Common myeloid progenitor, CD34-positive (primary cell): ENCODE measurements around the gene TCF20.

Experiments
- CTCF ChIA-PET: fragments of 350-600 bp; sonication (Branson Sonifier 250); formaldehyde crosslinking; loops from one replicate; lab custom pipeline; 2021; ENCODE audit warnings: antibody characterized with exemption; lab: Charles Lee
- POLR2A ChIA-PET: fragments of 350-600 bp; sonication (Branson Sonifier 250); formaldehyde crosslinking; loops from one replicate; lab custom pipeline; 2021; ENCODE audit warnings: antibody characterized with exemption; lab: Charles Lee
- DNase-seq, 3 donors: peaks; one replicate each; pipeline versions ENCODE4 v3.0.0 to v3.0.0-alpha.2; 2013
- H3K27ac ChIP-seq, 2 experiments: 1 replicate in 1 of 2; 2 replicates in 1 of 2; pipeline ENCODE4 v1.7.0; 2013; ENCODE audit warnings: inconsistent platforms in 2 of 2, low read length in 2 of 2, mild to moderate bottlenecking in 2 of 2, low read depth in 1 of 2, moderate library complexity in 1 of 2; ENCODE audit not compliant: severe bottlenecking in 2 of 2, insufficient read depth in 1 of 2, poor library complexity in 1 of 2
- H3K27me3 ChIP-seq, 5 experiments: replicated peaks in 2 of 5; 1 replicate in 3 of 5; 2 replicates in 2 of 5; pipeline versions ENCODE4 v1.6.1 to v1.7.0; 2013; ENCODE audit warnings: low read length in 4 of 5, mild to moderate bottlenecking in 2 of 5, moderate library complexity in 2 of 5, inconsistent platforms in 1 of 5; ENCODE audit not compliant: insufficient read depth in 5 of 5, control insufficient read depth in 4 of 5
- H3K36me3 ChIP-seq, 4 experiments: 1 replicate in 2 of 4; 2 replicates in 2 of 4; pipeline versions ENCODE4 v1.6.1 to v1.7.0; 2013; ENCODE audit warnings: low read length in 3 of 4, control low read depth in 1 of 4, mild to moderate bottlenecking in 1 of 4; ENCODE audit not compliant: control insufficient read depth in 4 of 4, insufficient read depth in 4 of 4
- H3K4me1 ChIP-seq, 4 experiments: 1 replicate in 3 of 4; 2 replicates in 1 of 4; pipeline versions ENCODE4 v1.6.1 to v1.7.1; 2013; ENCODE audit warnings: low read length in 3 of 4, mild to moderate bottlenecking in 3 of 4, control low read depth in 1 of 4, inconsistent platforms in 1 of 4, moderate library complexity in 1 of 4; ENCODE audit not compliant: control insufficient read depth in 4 of 4, insufficient read depth in 4 of 4; ENCODE audit errors: control extremely low read depth in 1 of 4
- H3K4me3 ChIP-seq, 7 experiments: 1 replicate in 4 of 7; 2 replicates in 3 of 7; pipeline versions ENCODE4 v1.5.1 to v1.7.0; 2013; ENCODE audit warnings: mild to moderate bottlenecking in 7 of 7, low read length in 6 of 7, moderate library complexity in 6 of 7, inconsistent platforms in 2 of 7, low read depth in 2 of 7, control low read depth in 1 of 7; ENCODE audit not compliant: insufficient read depth in 4 of 7, control insufficient read depth in 1 of 7; ENCODE audit errors: extremely low read depth in 1 of 7
- H3K9me3 ChIP-seq, 5 experiments: 1 replicate in 4 of 5; 2 replicates in 1 of 5; pipeline versions ENCODE4 v1.6.1 to v1.7.1; 2013; ENCODE audit warnings: low read length in 4 of 5, mild to moderate bottlenecking in 2 of 5, inconsistent platforms in 1 of 5, low read depth in 1 of 5, moderate library complexity in 1 of 5; ENCODE audit not compliant: control insufficient read depth in 4 of 5, insufficient read depth in 2 of 5; ENCODE audit errors: control extremely low read depth in 1 of 5
- WGBS: methylation state at CpG from one replicate; pipeline ENCODE4 v1.1.5; 2013; ENCODE audit not compliant: insufficient coverage; 5-methylcytosine and 5-hydroxymethylcytosine counted together

Gene TCF20

DNA sequence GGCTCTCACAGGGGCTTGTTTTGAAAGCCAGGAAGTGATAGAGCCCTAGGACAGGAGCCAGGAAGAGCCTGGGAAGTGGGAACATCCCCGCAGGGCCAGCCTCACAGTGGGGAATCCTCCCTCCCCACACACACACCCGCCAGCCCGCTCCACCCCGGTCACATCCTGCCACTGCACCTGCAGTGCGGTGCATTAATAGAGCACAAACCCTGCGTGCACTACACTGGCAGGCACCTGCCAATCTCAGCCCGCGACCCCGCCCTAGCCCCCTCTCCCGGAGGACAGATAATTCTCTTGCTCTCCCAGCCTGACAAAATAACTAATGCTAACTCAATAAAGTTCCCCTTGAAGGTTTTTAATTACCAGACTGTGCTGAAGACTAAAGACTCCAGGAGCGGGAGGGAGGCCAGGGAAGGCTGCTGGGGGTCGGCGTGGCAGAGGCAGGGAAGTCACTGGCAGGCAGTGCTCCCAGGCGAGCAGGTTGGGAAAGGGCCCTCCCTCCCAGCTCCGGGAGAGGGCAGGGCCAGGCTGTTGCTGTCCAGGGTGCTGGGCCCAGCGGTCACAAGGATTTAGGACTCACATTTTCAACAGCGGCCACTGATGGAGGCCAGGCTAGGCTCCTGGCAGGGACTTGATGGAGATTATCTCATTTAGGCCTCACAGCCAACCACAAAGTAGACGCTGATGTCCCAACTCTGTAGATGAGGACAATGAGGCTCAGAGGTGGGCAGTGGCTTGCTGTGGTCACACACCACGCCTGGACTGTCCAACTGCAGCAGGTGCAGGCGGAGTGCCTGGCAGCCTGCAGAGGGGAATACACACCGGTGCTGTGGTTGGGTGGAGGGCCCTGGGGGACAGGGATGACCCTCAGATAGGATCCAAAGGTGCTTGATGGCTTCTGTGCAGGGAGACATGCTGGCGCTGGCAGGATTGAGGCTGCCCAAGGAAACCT is 23.9 kb upstream of the TCF20 start:
- CTCF ChIA-PET, result interaction anchor here (1.4 to 1.7 kb wide), 3 partner anchors 13 to 19 kb away, joined by 3 to 5 read pairs (median 4); no protein-coding TSS in a partner anchor
- DNase-seq, result peak in 1 of 3 donors; percentile 19
- H3K4me3 ChIP-seq, result no peak overlapping the region
- 74% methylated on average over 17 of the region's 22 CpGs for WGBS
- no peak overlapping the region for H3K27ac ChIP-seq
- H3K4me1 ChIP-seq, result peaks cover 0 to 28% (median 22%) of the 10 kb centered on the region in 4 experiments
- H3K27me3 ChIP-seq, result no peaks in the 10 kb centered on the region
- H3K9me3 ChIP-seq, result no peaks in the 10 kb centered on the region
- POLR2A ChIA-PET, result interaction anchor here (0.6 kb wide), 1 partner anchor 155 kb away, joined by 5 read pairs; no protein-coding TSS in a partner anchor
- H3K36me3 ChIP-seq, result no peaks in the 10 kb centered on the region

DNA sequence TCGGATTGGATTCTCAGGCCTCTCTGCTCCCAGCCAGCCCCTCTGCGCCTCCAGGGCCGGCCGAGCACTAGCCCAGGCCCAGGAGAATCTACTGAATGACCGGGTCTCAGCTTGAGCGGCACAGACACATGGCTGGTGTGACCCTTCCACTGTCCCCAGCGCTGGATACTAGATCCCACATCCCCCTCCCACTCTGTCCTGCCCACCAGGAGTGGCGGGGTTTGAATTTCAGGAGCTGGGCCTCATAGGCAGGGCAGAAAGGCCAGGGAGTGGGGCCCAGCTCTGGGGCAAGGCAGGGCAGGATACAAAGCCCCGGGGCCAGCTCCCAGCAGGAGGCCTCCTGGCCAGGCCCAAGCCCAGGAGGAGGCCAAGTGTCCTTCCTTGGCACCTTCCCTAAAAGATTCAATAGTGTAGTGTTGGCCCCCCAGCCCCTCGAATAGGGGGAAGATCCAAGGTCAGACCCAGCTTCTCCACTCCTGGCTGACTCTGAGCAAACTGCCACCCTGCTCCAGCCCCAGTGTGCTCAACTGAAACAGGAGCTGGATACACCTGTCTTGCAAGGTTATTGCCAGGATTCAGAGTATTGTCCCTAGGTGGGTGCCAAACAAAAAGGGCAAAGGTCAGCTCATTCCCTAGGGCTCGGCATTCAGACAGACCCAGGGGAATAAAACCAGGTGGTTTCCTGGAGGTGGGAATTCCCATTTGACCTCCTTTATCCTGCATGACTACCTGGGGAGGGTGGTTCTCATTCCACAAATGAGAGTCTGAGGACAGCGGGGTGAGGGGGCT is 22.5 kb upstream of the TCF20 start:
- no peak overlapping the region for H3K27ac ChIP-seq
- no peaks in the 10 kb centered on the region for H3K36me3 ChIP-seq
- ChIA-PET POLR2A (interaction anchor here (0.6 kb wide), 1 partner anchor 156 kb away, joined by 5 read pairs; no protein-coding TSS in a partner anchor), CTCF (interaction anchor here (0.9 to 1.7 kb wide), 5 partner anchors 9 to 29 kb away, joined by 3 to 5 read pairs (median 3); no protein-coding TSS in a partner anchor)
- no peak overlapping the region for H3K4me3 ChIP-seq
- no peak for DNase-seq
- H3K9me3 ChIP-seq, result no peaks in the 10 kb centered on the region
- peaks cover 0 to 19% (median 17%) of the 10 kb centered on the region in 4 experiments for H3K4me1 ChIP-seq
- H3K27me3 ChIP-seq, result no peaks in the 10 kb centered on the region
- WGBS, result 99% methylated on average over 11 of the region's 12 CpGs

DNA sequence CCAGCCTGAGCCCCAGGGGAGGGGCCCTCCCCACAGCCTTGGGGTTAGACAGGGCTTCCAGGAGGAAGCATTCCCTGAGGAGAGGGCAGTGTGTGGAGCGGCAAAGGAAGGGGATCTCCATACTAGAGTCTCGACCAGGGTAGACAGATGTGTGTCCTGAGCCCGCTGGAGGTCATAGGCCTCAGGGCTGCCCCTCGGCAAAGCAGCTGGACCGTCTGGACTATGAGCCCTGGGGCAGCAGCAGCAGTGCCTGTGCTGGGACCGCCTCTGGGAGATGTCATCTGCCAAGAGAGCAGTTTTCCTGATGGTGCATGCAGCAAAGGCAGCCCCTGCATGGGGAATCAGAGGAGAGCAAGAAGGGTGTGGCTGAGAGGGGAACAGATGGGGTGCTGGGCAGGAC is 20.8 kb upstream of the TCF20 start:
- Histone ChIP-seq H3K27me3 (no peaks in the 10 kb centered on the region), H3K4me1 (peaks cover 0 to 14% (median 9%) of the 10 kb centered on the region in 4 experiments), H3K27ac (no peak overlapping the region), H3K9me3 (no peaks in the 10 kb centered on the region), H3K36me3 (no peaks in the 10 kb centered on the region), H3K4me3 (no peak overlapping the region)
- whole genome bisulfite sequencing, result 100% methylated on average over 4 of the region's 6 CpGs
- DNase-seq, result no peak
- ChIA-PET CTCF (interaction anchor here (1.3 kb wide), 1 partner anchor 22 kb away, joined by 3 read pairs; no protein-coding TSS in a partner anchor), POLR2A (no interaction called here)

DNA sequence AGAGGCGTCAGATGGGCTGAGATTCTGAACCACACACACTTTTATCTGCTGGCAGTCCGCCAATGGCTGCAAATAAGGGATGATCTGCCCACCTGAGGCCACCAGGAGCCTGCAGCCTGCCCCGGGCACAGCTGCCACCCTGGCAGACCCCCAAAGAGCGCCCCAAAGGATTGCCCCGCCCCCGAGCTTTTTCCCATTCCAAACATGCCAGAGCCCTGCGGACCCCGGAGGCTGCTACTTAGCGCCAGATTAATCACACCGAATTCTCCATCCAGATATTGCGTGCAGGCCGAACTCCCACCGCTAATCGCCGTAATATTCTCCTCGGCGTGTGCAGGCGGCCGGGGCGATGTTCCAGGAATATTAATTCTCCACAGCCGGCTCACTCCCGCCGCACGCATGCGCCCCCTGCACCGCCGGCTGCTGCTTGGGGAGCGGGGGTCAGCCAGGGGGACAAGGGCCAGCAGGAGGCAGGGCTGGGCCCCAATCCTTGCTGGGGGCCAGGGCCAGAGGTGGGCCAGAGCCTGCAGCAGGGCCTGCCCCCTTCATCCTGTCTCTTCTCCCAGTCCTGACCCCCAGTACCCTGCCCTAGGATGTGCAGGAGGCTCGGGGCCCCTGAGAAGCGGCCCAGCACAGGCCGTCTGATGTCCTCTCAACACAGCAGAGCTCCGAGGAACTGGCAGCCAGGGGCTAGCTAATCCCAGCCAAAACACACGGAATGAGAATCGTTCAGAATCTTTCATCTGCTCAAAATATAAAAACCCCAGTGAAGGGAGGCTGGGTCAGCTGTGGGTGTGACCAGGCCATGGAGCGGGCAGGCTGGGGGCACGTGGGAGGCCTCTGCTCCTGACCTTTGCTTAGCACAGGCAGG is 19.5 kb upstream of the TCF20 start:
- Histone ChIP-seq H3K9me3 (no peaks in the 10 kb centered on the region), H3K4me1 (peaks cover 0 to 20% (median 9%) of the 10 kb centered on the region in 4 experiments), H3K27me3 (peaks cover 0 to 4% (median 2%) of the 10 kb centered on the region in 5 experiments), H3K4me3 (no peak overlapping the region), H3K36me3 (no peaks in the 10 kb centered on the region), H3K27ac (no peak overlapping the region)
- WGBS, result 97% methylated on average over 34 of the region's 36 CpGs
- CTCF ChIA-PET, result no interaction called here
- POLR2A ChIA-PET, result no interaction called here
- no peak for DNase-seq

DNA sequence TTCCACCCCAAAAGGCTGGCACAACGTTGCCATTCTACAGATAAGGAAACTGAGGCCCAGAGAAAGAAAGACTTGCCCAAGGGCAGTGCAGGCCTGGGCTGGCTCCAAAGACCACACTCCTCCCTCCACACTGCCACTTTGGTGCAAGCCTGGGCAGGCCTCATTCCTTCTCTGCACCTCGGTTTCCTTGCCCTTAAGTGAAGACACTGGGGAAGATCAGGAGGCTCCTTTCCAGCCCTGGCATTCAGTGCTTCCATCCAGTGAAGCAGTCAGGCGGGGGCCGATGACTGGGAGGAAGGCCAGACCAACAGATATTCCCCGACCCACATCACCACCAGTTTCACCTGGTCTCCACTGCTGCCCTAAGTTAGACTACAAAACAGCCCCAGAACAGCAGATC is 18.3 kb upstream of the TCF20 start:
- peaks cover 0 to 15% (median 10%) of the 10 kb centered on the region in 5 experiments for H3K27me3 ChIP-seq
- H3K36me3 ChIP-seq, result no peaks in the 10 kb centered on the region
- no peak overlapping the region for H3K27ac ChIP-seq
- POLR2A ChIA-PET, result no interaction called here
- H3K4me3 ChIP-seq, result no peak overlapping the region
- no peaks in the 10 kb centered on the region for H3K9me3 ChIP-seq
- no peak for DNase-seq
- H3K4me1 ChIP-seq, result peaks cover 0 to 25% (median 13%) of the 10 kb centered on the region in 4 experiments
- WGBS, result 94% methylated on average over 2 of the region's 5 CpGs
- CTCF ChIA-PET, result no interaction called here

DNA sequence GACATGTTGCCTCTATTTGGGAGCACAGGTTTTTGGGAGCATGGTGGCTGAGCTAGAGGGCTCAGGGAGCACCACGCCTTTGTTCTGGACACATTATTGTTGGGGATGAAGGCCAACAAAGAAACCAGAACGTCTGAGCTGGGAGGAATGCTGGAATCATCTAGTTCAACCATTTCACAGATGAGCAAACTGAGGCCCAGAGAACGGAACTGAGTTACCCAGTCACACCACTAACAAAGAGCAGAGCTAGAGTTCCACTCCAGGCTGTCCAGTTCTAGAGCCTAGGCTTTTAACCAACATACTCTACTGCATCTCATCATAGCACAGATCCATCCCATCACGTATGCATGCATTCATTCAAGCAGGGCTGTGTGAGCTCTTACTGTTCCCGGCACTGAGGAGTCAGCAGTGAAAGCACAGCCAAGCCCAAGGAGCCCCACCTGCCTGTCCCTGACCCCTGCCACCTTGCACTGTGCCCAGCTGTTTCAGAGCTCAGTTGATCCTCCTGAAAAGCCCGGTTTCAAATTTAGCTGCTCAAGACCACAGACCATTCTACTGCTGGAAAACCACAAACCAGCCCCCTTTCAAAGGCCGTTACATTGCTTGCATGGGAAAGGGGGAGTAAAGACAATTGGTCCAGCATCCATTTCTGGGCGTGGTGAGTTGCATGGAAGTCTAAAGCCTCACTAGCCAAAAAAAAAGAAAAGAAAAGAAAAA is 16.9 kb upstream of the TCF20 start:
- H3K36me3 ChIP-seq, result no peaks in the 10 kb centered on the region
- no peak overlapping the region for H3K27ac ChIP-seq
- peaks cover 0 to 30% (median 19%) of the 10 kb centered on the region in 4 experiments for H3K4me1 ChIP-seq
- H3K4me3 ChIP-seq, result no peak overlapping the region
- POLR2A ChIA-PET, result no interaction called here
- peak in 1 of 3 donors; percentile 17 for DNase-seq
- WGBS, result 63% methylated on average over 6 of the region's 8 CpGs
- H3K27me3 ChIP-seq, result peaks cover 0 to 30% (median 15%) of the 10 kb centered on the region in 5 experiments
- no peaks in the 10 kb centered on the region for H3K9me3 ChIP-seq
- CTCF ChIA-PET, result interaction anchor here (1.4 to 1.9 kb wide), 3 partner anchors 9 to 114 kb away, joined by 3 to 17 read pairs (median 4); no protein-coding TSS in a partner anchor
